ENCODE data around the gene ROBO1.

DNA sequence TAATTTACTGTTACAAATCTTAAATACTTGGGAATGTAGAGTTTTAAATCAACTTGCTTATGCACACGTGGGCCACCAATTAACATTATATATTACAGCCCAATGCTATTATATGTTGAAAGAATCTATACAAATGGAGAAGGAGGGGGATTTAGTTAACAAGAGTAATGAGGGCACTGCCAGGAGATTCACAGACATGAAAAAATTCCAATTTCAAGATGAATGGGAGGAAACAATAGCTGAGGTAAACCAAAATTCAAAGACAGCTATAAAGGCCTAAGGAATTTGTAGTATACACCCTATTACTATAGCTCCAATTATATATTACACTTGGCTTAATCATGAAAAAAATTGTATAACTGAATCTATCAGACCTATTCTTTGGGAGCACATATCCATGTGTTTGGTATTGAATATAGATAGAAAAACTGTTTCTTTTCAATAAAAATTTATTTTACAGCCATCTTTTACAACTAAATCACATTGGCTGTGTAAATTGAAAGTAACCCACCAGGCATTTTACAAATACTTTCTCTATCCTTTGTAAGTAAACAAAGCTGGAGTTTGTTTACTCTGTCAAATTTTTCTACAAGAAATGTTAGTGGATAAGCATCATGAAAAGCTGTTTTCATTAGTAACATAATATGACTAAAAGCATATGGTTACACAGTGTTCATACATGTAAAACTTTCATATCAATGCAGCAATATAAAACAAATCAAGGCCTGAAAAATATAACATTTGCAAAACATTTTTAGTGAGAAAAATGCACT, 1045.8 kb downstream of the ROBO1 start:
- no peak for TF ChIP-seq POLR2A (IDR thresholded peaks at IDR 0.05; ENCODE audit: low read depth, low read length)
- no peak for TF ChIP-seq POLR2AphosphoS5 (IDR thresholded peaks at IDR 0.05; ENCODE audit: low read depth, low read length)
- TF ChIP-seq TAF1 (IDR thresholded peaks at IDR 0.05; ENCODE audit: borderline replicate concordance, low read depth, low read length), result no peak

All from GM12892 (cell line).